DLD1 (cell line): ENCODE data around the gene FOXP1.

ENCODE experiments used
- in situ Hi-C: cut with HindIII; loops from 2 replicates; pipeline ENCODE4 v1.10.0; 2017; ENCODE audit warnings: low sequenced_read_pairs

FOXP1 gene

GRCh38 chr3:71226565-71227269, 356.8 kb downstream of the FOXP1 start:
- in situ Hi-C loops = no loop called here

- in situ Hi-C loops = no loop called here
Observed at GRCh38 chr3:71225951-71226564, 357.5 kb downstream of the FOXP1 start.

- in situ Hi-C loops = no loop called here
Observed at GRCh38 chr3:71225002-71225684, 358.4 kb downstream of the FOXP1 start.

- in situ Hi-C loops = no loop called here
Observed at GRCh38 chr3:71219744-71220638, 363.5 kb downstream of the FOXP1 start.

- in situ Hi-C loops = no loop called here
Observed at GRCh38 chr3:71218508-71218907, 365.0 kb downstream of the FOXP1 start.

GRCh38 chr3:71217640-71218222, 365.8 kb downstream of the FOXP1 start:
- in situ Hi-C loops = no loop called here

GRCh38 chr3:71215351-71215750, 368.2 kb downstream of the FOXP1 start:
- in situ Hi-C loops = no loop called here

- in situ Hi-C loops = no loop called here
Observed at GRCh38 chr3:71214797-71215196, 368.7 kb downstream of the FOXP1 start.

GRCh38 chr3:71214016-71214415, 369.5 kb downstream of the FOXP1 start:
- in situ Hi-C loops = no loop called here

- in situ Hi-C loops = no loop called here
Observed at GRCh38 chr3:71211083-71211482, 372.4 kb downstream of the FOXP1 start.

GRCh38 chr3:71210257-71211007, 373.1 kb downstream of the FOXP1 start:
- in situ Hi-C loops = no loop called here

- in situ Hi-C loops = no loop called here
Observed at GRCh38 chr3:71208211-71209095, 375.1 kb downstream of the FOXP1 start.

GRCh38 chr3:71207632-71208031, 375.9 kb downstream of the FOXP1 start:
- in situ Hi-C loops = no loop called here

- in situ Hi-C loops = no loop called here
Observed at GRCh38 chr3:71206305-71207165, 377.0 kb downstream of the FOXP1 start.

GRCh38 chr3:71203727-71204488, 379.6 kb downstream of the FOXP1 start:
- in situ Hi-C loops = no loop called here

- in situ Hi-C loops = no loop called here
Observed at GRCh38 chr3:71202848-71203533, 380.5 kb downstream of the FOXP1 start.

GRCh38 chr3:71201939-71202338, 381.6 kb downstream of the FOXP1 start:
- in situ Hi-C loops = no loop called here
